SU-DHL-6 (cell line): Measurements from ENCODE around the gene FERMT3.

ENCODE experiments used
- H2AFZ ChIP-seq: fragments of 200-600 bp; sonication (generic); 2 replicates; pipeline ENCODE4 v1.6.1; 2014; ENCODE audit warnings: low read depth, mild to moderate bottlenecking, moderate library complexity, mixed read lengths, antibody characterized with exemption, low read length; ENCODE audit not compliant: severe bottlenecking
- H3F3A ChIP-seq: fragments of 200-600 bp; shearing (Covaris generic); 2 replicates; pipeline ENCODE4 v1.6.0; 2016; ENCODE audit warnings: antibody characterized with exemption, mild to moderate bottlenecking; ENCODE audit not compliant: insufficient read depth
- H3K27ac ChIP-seq: fragments of 200-600 bp; sonication (generic); 2 replicates; pipeline ENCODE4 v1.5.1; 2016; ENCODE audit warnings: low read depth, mild to moderate bottlenecking, low read length, moderate library complexity, mixed read lengths
- H3K27me3 ChIP-seq: fragments of 200-600 bp; sonication (generic), shearing (Covaris generic); 2 replicates; pipeline ENCODE4 v1.6.0; 2014; ENCODE audit warnings: mild to moderate bottlenecking, low read length
- H3K36me3 ChIP-seq: fragments of 200-600 bp; sonication (generic); 2 replicates; pipeline ENCODE4 v1.6.1; 2014; ENCODE audit warnings: mild to moderate bottlenecking, low read length, mixed read lengths
- H3K4me2 ChIP-seq: fragments of 300-600, 200-600 bp; shearing (Covaris generic), sonication (generic); 2 replicates; pipeline ENCODE4 v1.6.0; 2014; ENCODE audit warnings: low read length, low read depth, mild to moderate bottlenecking; ENCODE audit not compliant: poor library complexity, severe bottlenecking
- H3K4me3 ChIP-seq: fragments of 200-600 bp; sonication (generic); 2 replicates; pipeline ENCODE4 v1.5.1; 2014; ENCODE audit warnings: antibody characterized with exemption, low read length, mild to moderate bottlenecking, mixed read lengths; ENCODE audit not compliant: insufficient read depth, poor library complexity, severe bottlenecking
- H3K79me2 ChIP-seq: fragments of 200-600 bp; sonication (generic); 2 replicates; pipeline ENCODE4 v1.6.1; 2014; ENCODE audit warnings: mild to moderate bottlenecking, low read length, moderate library complexity; ENCODE audit not compliant: insufficient read depth
- H3K9ac ChIP-seq: fragments of 200-600 bp; sonication (generic); 2 replicates; pipeline ENCODE4 v1.7.0; 2014; ENCODE audit warnings: mild to moderate bottlenecking, low read length
- H3K9me2 ChIP-seq: fragments of 200-600 bp; sonication (generic); replicated peaks from 2 replicates; pipeline ENCODE4 v1.6.1; 2014; ENCODE audit warnings: low read length; ENCODE audit not compliant: insufficient read depth
- H3K9me3 ChIP-seq: fragments of 200-600 bp; sonication (generic); 2 replicates; pipeline ENCODE4 v1.6.1; 2014; ENCODE audit warnings: low read length, mixed read lengths; ENCODE audit not compliant: insufficient read depth
- H4K20me1 ChIP-seq: fragments of 200-600 bp; sonication (generic); 2 replicates; pipeline ENCODE4 v1.6.1; 2014; ENCODE audit warnings: low read depth, mild to moderate bottlenecking, antibody characterized with exemption, low read length, moderate library complexity, mixed read lengths
- CTCF ChIP-seq: fragments of 200-600 bp; sonication (generic); IDR thresholded peaks from one replicate; pipeline ENCODE4 v1.5.1; 2017; ENCODE audit warnings: antibody characterized with exemption, mild to moderate bottlenecking, low read length, moderate library complexity; ENCODE audit not compliant: insufficient read depth, poor library complexity, severe bottlenecking
- EZH2phosphoT487 ChIP-seq: fragments of 200-600 bp; sonication (generic), shearing (Covaris generic); conservative IDR thresholded peaks from 2 replicates; pipeline ENCODE4 v1.6.1; 2018; ENCODE audit warnings: mild to moderate bottlenecking, antibody characterized with exemption, low read length, moderate library complexity, mixed read lengths

Gene FERMT3

GRCh38 chr11:64218628-64219353 is 12.3 kb downstream of the FERMT3 start:
- Histone ChIP-seq H3K79me2 (no peaks in the 10 kb centered on the region), H4K20me1 (no peaks in the 10 kb centered on the region), H3K9me3 (no peaks in the 10 kb centered on the region), H2AFZ (no peak overlapping the region), H3F3A (peaks cover 14% of the 10 kb centered on the region), H3K9me2 (no peaks in the 10 kb centered on the region), H3K4me3 (no peak overlapping the region), H3K27ac (no peak overlapping the region), H3K27me3 (no peaks in the 10 kb centered on the region), H3K36me3 (peaks cover 4% of the 10 kb centered on the region), H3K4me2 (no peak overlapping the region), H3K9ac (no peak overlapping the region)
- TF ChIP-seq EZH2phosphoT487: no peak
- no peak for TF ChIP-seq CTCF

- H3K27ac ChIP-seq: no peak overlapping the region
- no peaks in the 10 kb centered on the region for H3K9me3 ChIP-seq
- peaks cover 4% of the 10 kb centered on the region for H3K36me3 ChIP-seq
- no peak overlapping the region for H3K4me2 ChIP-seq
- H3K9me2 ChIP-seq: no peaks in the 10 kb centered on the region
- no peaks in the 10 kb centered on the region for H4K20me1 ChIP-seq
- no peak overlapping the region for H2AFZ ChIP-seq
- H3F3A ChIP-seq: peaks cover 16% of the 10 kb centered on the region
- no peak overlapping the region for H3K9ac ChIP-seq
- H3K79me2 ChIP-seq: no peaks in the 10 kb centered on the region
- no peak overlapping the region for H3K4me3 ChIP-seq
- TF ChIP-seq EZH2phosphoT487 (no peak), CTCF (no peak)
- no peaks in the 10 kb centered on the region for H3K27me3 ChIP-seq
Observed at GRCh38 chr11:64219354-64219684, 12.8 kb downstream of the FERMT3 start.

GRCh38 chr11:64219755-64220154 is 13.2 kb downstream of the FERMT3 start:
- H3K27me3 ChIP-seq: no peaks in the 10 kb centered on the region
- no peaks in the 10 kb centered on the region for H4K20me1 ChIP-seq
- no peak overlapping the region for H3K4me2 ChIP-seq
- peaks cover 16% of the 10 kb centered on the region for H3F3A ChIP-seq
- no peaks in the 10 kb centered on the region for H3K9me2 ChIP-seq
- H2AFZ ChIP-seq: no peak overlapping the region
- H3K4me3 ChIP-seq: no peak overlapping the region
- H3K9me3 ChIP-seq: no peaks in the 10 kb centered on the region
- H3K36me3 ChIP-seq: peaks cover 4% of the 10 kb centered on the region
- TF ChIP-seq EZH2phosphoT487: no peak
- TF ChIP-seq CTCF: no peak
- no peak overlapping the region for H3K27ac ChIP-seq
- H3K79me2 ChIP-seq: no peaks in the 10 kb centered on the region
- no peak overlapping the region for H3K9ac ChIP-seq
